Liver (tissue), 3 donors: ENCODE measurements around the gene ADRA2B.

ENCODE experiments used
- ATF3 ChIP-seq: IDR thresholded peaks from 2 replicates; pipeline ENCODE4 v1.6.1; 2016; ENCODE audit warnings: antibody characterized with exemption
- CTCF ChIP-seq: fragments of 150-350 bp; IDR thresholded peaks from 2 replicates; pipeline ENCODE4 v1.5.1; 2017; ENCODE audit warnings: improper control_type of control experiment, low read depth, low read length; ENCODE audit not compliant: missing input control
- EGR1 ChIP-seq, 2 donors: IDR thresholded peaks; 2 replicates each; pipeline ENCODE4 v1.6.1; 2016 to 2018; ENCODE audit warnings: antibody characterized with exemption in 2 of 2, low read depth in 2 of 2
- JUND ChIP-seq, 2 donors: IDR thresholded peaks; 2 replicates each; pipeline ENCODE4 v1.6.1; 2016; ENCODE audit warnings: antibody characterized with exemption in 2 of 2
- MAX ChIP-seq: IDR thresholded peaks from 2 replicates; pipeline ENCODE4 v1.6.1; 2016; ENCODE audit warnings: antibody characterized with exemption
- RAD21 ChIP-seq, 2 donors: IDR thresholded peaks; 2 replicates each; pipeline ENCODE4 v1.6.1; 2016; ENCODE audit warnings: antibody characterized with exemption in 2 of 2, mild to moderate bottlenecking in 2 of 2
- REST ChIP-seq: IDR thresholded peaks from 2 replicates; pipeline ENCODE4 v1.6.1; 2016; ENCODE audit warnings: antibody characterized with exemption, mild to moderate bottlenecking
- SP1 ChIP-seq: IDR thresholded peaks from 2 replicates; pipeline ENCODE4 v1.6.1; 2018; ENCODE audit warnings: antibody characterized with exemption, mild to moderate bottlenecking
- TAF1 ChIP-seq: conservative IDR thresholded peaks from 2 replicates; pipeline ENCODE4 v1.6.1; 2016; ENCODE audit warnings: antibody characterized with exemption, mild to moderate bottlenecking
- YY1 ChIP-seq: IDR thresholded peaks from 2 replicates; pipeline ENCODE4 v1.6.1; 2016; ENCODE audit warnings: antibody characterized with exemption, mild to moderate bottlenecking
- ZBTB33 ChIP-seq: IDR thresholded peaks from 2 replicates; pipeline ENCODE4 v1.6.1; 2016; ENCODE audit warnings: antibody characterized with exemption
- donor health status: healthy.
- donor health status: healthy.

- TF ChIP-seq SP1, result no peak
- TF ChIP-seq CTCF, result peak; percentile 41
- TF ChIP-seq EGR1 (IDR thresholded peaks at IDR 0.05; ENCODE audit: low read depth in 2 of 2), result no peak
- TF ChIP-seq YY1, result no peak
- no peak for TF ChIP-seq TAF1
- TF ChIP-seq RAD21 (IDR thresholded peaks at IDR 0.05), result peak; percentile 72 to 75
- TF ChIP-seq ZBTB33, result no peak
- no peak for TF ChIP-seq REST
- no peak for TF ChIP-seq JUND (IDR thresholded peaks at IDR 0.05)
- no peak for TF ChIP-seq MAX
- no peak for TF ChIP-seq ATF3
Measured at GRCh38 chr2:96138179-96139145, 22.1 kb upstream of the ADRA2B start, which contains the start of gene ASTL.
